RCC 7860 (cell line): ENCODE results near the gene XRRA1.

Source experiments
- DNase-seq: peaks from one replicate; pipeline ENCODE4 v3.0.0-alpha.2; 2015; ENCODE audit warnings: low spot score
- FAIRE-seq: peaks from 2 replicates; lab custom pipeline; 2012; peaks lifted over from hg19 to GRCh38; lab: Jason Lieb, UNC

The XRRA1 gene

GRCh38 chr11:74950374-74950969, 1.6 kb upstream of the XRRA1 start:
- DNase-seq (no peak), FAIRE-seq (no peak)

DNA sequence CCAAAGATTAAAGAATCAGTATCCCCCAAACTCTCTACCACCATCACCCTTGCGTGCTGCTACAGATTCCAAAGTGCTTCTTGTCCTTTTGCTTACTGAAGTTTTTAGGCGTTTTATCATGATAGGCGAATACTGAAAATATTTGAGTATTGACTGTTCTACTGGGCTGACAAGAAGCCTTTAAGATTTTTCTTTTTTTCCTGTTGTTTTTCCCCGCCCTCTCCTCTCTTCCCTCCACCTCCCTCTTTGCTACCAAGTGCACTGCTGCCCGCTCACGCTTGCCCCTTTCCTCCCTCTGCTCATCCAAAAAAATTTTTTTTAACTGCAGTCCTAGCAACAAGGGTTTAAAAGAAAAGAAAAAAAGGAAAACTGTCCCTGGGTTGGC, 854 bp upstream of the XRRA1 start:
- no peak for DNase-seq
- no peak for FAIRE-seq

- FAIRE-seq: no peak
These were observed 369 bp downstream of the XRRA1 start for GRCh38 chr11:74948546-74948897.

DNA sequence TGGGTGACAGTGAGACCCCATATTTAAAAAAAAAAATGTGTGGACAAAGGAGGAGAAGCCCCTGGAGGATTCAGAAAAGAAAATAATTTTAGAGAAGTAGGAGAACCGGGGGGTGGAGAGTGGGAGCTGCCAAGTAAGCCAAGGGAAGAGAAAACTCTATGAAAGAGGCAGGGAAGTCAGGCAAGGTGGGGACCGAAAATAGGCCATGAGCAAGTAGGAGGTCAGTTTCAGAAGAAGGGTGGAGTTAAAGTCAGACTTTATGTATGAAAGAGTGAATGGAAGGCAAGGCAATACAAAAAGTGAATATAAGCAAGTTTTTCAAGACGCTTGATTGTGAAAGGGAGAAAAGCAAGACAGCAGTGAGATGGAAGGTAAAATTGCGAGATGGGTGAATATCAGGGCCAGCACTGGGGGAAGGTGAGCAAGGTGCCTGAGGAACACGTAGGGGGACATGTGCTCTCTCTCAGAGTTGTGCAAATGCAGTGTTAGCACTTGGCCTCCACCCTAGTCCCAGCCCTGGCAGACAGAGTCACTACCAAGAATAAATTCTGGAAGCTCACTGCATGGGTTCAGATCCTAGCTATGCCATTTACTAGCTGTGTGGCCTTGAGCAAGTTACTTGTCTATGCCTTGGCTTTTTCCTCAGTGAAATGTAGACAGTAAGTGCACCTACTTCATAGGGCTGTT, 6.7 kb downstream of the XRRA1 start:
- no peak for FAIRE-seq
- no peak for DNase-seq

More at GRCh38 chr11:74948546-74948897, 369 bp downstream of the XRRA1 start:
- no peak for DNase-seq

- DNase-seq: no peak
- no peak for FAIRE-seq
These were observed 7.4 kb downstream of the XRRA1 start for GRCh38 chr11:74941492-74941891.

DNA sequence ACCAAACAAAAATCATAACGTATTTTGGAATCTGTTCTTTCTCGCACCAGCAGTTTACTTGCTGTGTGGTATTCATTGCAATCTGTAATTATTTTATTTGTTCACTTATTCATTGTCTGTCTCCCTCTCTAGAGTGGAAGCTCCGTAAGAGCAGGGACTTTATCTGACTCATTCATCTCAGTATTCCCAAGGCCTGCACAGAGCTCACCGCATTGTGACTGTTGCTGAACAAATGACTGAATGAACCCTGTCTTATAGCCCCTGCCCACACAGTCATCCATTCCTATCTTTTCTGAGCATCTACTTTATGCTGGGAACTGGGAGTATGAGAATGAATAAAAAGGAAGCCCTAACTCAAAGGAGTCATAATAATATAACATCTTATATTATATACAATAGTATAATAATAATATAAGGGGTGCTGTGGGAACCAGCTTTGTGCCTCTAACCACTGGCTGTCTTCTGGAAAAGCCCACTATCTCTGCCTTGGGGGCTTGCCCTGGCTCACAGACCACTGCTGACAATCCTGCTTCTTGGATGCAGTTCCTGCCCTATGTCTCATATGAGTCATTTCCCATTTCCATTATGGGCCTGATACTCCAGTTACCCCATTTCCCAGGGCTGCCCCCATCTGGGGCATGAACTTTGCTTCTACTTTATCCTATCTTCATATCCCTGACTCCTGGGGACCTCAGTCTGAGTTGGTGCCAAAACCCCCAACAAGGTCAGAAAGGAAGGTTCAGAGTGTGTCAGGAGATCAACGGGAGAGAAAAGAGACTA, 11.0 kb downstream of the XRRA1 start:
- FAIRE-seq (no peak), DNase-seq (no peak)

GRCh38 chr11:74936976-74937375, 11.9 kb downstream of the XRRA1 start:
- DNase-seq (no peak), FAIRE-seq (no peak)

DNA sequence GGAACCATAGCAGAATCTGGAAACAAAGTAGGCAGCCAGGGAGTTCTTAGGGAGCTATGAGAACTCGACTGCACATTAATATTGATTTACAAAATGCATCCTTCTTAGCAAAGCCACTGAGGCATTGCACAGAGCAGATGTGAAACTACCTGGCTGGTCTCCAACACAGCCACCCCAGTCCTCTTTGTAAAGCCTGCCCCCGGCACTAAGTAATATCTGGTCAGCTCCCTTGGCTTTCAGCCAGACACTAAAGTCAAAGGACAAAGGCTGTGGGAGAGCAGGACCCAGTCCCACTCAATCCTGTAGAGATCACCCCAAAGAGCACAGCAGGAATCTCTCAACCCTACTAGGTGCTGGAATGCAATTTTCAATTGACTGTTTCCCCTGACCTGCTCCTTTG, 12.8 kb downstream of the XRRA1 start:
- no peak for FAIRE-seq
- no peak for DNase-seq

GRCh38 chr11:74935285-74935684, 13.6 kb downstream of the XRRA1 start:
- FAIRE-seq (no peak), DNase-seq (no peak)

GRCh38 chr11:74933765-74934164, 15.1 kb downstream of the XRRA1 start:
- no peak for FAIRE-seq
- no peak for DNase-seq

- FAIRE-seq (peak; percentile 56), DNase-seq (peak; percentile 77)
These were observed 16.1 kb downstream of the XRRA1 start for GRCh38 chr11:74932797-74933196.

GRCh38 chr11:74932169-74932568, 16.7 kb downstream of the XRRA1 start:
- no peak for FAIRE-seq
- peak; percentile 7 for DNase-seq

DNA sequence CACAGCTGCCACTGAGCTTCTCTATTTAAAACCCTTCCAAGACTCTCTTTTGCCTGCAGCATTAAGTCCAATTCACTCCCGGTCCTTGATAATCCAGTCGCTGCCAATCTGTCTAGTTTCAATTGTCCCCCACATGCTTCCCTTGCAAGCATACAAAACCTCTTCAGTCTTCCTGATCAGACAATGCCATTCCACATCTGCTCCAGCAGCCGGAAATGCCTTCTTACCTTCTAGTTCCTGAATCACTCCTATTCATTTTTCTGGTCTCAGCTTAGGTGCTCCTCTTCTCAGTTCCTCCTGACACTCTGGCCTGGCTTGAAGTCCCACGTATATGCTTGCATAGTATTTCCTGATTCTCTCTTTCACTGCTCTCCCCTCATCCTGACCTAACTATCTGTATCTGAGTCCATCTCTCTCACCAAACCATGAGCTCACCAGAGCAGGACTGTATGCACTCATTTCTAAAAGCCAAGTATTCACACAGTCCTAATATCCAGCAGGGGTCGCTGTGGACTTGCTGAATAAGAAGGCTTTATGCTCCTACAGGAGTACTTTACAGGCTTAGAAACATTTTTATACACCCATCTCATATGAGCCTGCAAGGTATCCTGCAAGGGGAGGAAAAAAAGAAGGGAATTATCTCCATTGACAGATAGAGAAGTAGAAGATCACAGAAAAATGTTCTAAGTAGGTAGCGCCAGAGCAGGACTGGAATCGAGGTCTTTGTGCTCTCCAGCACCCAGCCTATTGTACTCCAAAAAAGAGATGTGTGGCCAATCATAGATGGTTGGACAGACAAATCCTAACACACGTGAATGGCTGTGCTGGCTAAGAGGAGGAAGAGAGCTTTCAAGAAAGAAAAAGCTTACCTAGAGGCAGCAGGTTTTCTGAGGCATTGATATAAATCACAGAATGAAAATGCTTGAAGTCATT, 19.2 kb downstream of the XRRA1 start:
- DNase-seq (peak; percentile 63), FAIRE-seq (no peak)

GRCh38 chr11:74927496-74927895, 21.4 kb downstream of the XRRA1 start:
- FAIRE-seq (no peak), DNase-seq (no peak)

DNA sequence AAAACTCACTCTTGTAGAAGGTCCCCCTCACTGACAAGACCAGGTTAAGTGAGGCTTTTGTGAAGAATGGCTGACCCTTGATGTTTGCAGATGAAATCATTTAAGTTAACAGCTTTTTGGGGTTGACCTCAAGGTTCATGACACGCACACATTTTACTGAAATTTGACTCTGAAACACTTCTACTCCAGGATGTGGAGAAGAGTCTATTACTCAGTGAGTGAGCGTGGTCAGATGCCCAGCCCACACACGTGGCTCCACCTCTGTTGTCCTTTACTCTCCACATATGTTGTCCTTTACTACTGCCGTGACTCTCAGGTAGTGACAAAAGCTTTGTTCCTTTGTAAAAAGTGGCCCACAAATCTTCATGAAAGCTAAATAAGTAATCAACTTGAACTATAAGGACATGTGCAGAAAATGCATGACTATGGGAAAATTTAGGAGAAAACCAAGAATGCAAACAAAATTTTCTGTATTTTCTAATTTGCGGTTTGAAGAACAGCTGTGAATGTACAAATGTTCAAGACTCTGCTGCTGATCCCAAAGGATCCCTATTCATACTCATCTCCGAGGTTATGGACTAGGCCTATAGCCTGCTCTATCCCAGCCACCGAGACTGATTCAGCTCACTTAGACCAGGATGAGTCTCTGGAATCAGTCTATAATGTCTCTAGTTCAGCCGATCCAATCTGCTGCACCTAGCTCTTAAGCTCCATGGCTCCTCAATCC, 22.4 kb downstream of the XRRA1 start:
- FAIRE-seq (no peak), DNase-seq (peak; percentile 19)

- FAIRE-seq (no peak), DNase-seq (no peak)
These were observed 23.6 kb downstream of the XRRA1 start for GRCh38 chr11:74925281-74925680.

DNA sequence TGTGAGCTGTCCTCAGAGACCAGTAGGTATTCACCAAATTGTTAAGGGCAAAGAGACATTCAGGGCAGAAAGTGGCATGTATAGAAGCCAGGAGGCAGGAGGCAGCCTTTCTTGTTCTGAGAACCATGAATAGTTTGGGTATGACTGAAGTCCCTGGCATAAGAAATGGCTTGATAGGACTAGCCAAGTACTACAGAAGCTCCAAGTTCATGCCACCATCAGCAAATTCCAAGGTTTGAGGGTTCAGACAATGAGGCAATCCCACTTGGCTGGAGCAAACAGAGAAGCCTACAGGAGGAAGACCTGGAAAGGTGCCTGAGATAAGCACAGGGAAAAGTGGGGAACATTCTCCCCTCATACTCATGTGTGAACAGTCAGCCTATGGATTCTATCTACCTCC, 25.8 kb downstream of the XRRA1 start:
- FAIRE-seq: no peak
- DNase-seq: no peak

DNA sequence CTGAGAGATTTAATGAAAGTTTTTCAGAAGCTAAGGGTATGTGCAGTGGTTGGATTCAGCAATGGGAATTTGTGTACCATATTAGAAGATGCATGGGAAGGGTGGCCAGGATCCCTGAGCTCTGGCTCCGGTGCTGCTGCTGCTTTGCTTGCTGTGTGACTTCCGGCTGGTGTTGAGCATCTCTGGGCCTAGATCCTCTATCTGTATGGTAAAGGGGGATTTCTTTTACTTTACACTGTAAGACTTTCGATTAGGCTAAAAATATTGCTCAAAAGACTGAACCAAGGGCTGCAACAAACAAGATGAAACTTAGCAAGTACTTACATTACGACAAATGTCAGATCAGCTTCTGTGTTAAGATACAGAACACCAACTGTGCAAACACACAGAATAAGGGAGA, 39.1 kb downstream of the XRRA1 start:
- FAIRE-seq: no peak

GRCh38 chr11:74909385-74909784, 39.5 kb downstream of the XRRA1 start:
- DNase-seq: no peak

More for the DNA sequence above, 39.1 kb downstream of the XRRA1 start:
- no peak for DNase-seq

GRCh38 chr11:74905326-74905725, 43.6 kb downstream of the XRRA1 start:
- FAIRE-seq (no peak), DNase-seq (no peak)

More at GRCh38 chr11:74909385-74909784, 39.5 kb downstream of the XRRA1 start:
- no peak for FAIRE-seq
